ENCODE data around the gene GALR2.
"Not testable (repeated sequence)": the region's sequence is repeated elsewhere in the genome, so short reads cannot be mapped to it uniquely, and the experiment has no call there.

GALR2 gene

GRCh38 chr17:76076765-76077583, 2.4 kb downstream of the GALR2 start:
- H3K9me3 ChIP-seq (replicated peaks; ENCODE audit: low read length) = no peaks in the 10 kb centered on the region
- no peak overlapping the region for H3K4me3 ChIP-seq (ENCODE audit: low read length)
- no peaks in the 10 kb centered on the region for H3K4me1 ChIP-seq (ENCODE audit: control insufficient read depth, insufficient read depth, low read length)
- no peak overlapping the region for H3K9ac ChIP-seq (ENCODE audit: low read depth, low read length)
- H3K4me2 ChIP-seq (ENCODE audit: low read length) = no peak overlapping the region
- no peaks in the 10 kb centered on the region for H3K36me3 ChIP-seq (ENCODE audit: insufficient read depth, low read length)
- peaks cover 76% of the 10 kb centered on the region for H3K27me3 ChIP-seq (ENCODE audit: control insufficient read depth, insufficient read depth, low read length)

GRCh38 chr17:76077584-76078110, 3.1 kb downstream of the GALR2 start:
- H3K27me3 ChIP-seq (ENCODE audit: control insufficient read depth, insufficient read depth, low read length) = peaks cover 76% of the 10 kb centered on the region

GRCh38 chr17:76078370-76078769, 3.8 kb downstream of the GALR2 start:
- not testable (repeated sequence) for H3K4me1 ChIP-seq (ENCODE audit: control insufficient read depth, insufficient read depth, low read length); H3K9me3 ChIP-seq (replicated peaks; ENCODE audit: low read length); H3K9ac ChIP-seq (ENCODE audit: low read depth, low read length); H3K4me2 ChIP-seq (ENCODE audit: low read length); H3K36me3 ChIP-seq (ENCODE audit: insufficient read depth, low read length); H3K4me3 ChIP-seq (ENCODE audit: low read length)
- peaks cover 76% of the 10 kb centered on the region for H3K27me3 ChIP-seq (ENCODE audit: control insufficient read depth, insufficient read depth, low read length)

More at GRCh38 chr17:76077584-76078110, 3.1 kb downstream of the GALR2 start:
- Histone ChIP-seq H3K9me3 (replicated peaks; ENCODE audit: low read length) (no peaks in the 10 kb centered on the region), H3K36me3 (ENCODE audit: insufficient read depth, low read length) (no peaks in the 10 kb centered on the region), H3K4me1 (ENCODE audit: control insufficient read depth, insufficient read depth, low read length) (no peaks in the 10 kb centered on the region), H3K4me3 (ENCODE audit: low read length) (no peak overlapping the region), H3K4me2 (ENCODE audit: low read length) (no peak overlapping the region), H3K9ac (ENCODE audit: low read depth, low read length) (no peak overlapping the region)

- Histone ChIP-seq H3K9me3 (replicated peaks; ENCODE audit: low read length) (no peaks in the 10 kb centered on the region), H3K27me3 (ENCODE audit: control insufficient read depth, insufficient read depth, low read length) (peaks cover 72% of the 10 kb centered on the region), H3K9ac (ENCODE audit: low read depth, low read length) (no peak within 1 kb of the TSS), H3K36me3 (ENCODE audit: insufficient read depth, low read length) (peaks cover 11% of the 10 kb centered on the region), H3K4me1 (ENCODE audit: control insufficient read depth, insufficient read depth, low read length) (no peaks in the 10 kb centered on the region), H3K4me3 (ENCODE audit: low read length) (no peak within 1 kb of the TSS), H3K4me2 (ENCODE audit: low read length) (no peak within 1 kb of the TSS)
Observed at GRCh38 chr17:76078860-76079534, 4.4 kb downstream of the GALR2 start, which contains the start of gene ZACN. ZACN (plus strand) TSS chr17:76079182; CDS start chr17:76079265, 83 bp downstream.

- Histone ChIP-seq H3K9ac (ENCODE audit: low read depth, low read length) (no peak overlapping the region), H3K4me3 (ENCODE audit: low read length) (no peak overlapping the region), H3K4me2 (ENCODE audit: low read length) (no peak overlapping the region), H3K36me3 (ENCODE audit: insufficient read depth, low read length) (peaks cover 16% of the 10 kb centered on the region), H3K27me3 (ENCODE audit: control insufficient read depth, insufficient read depth, low read length) (peaks cover 66% of the 10 kb centered on the region), H3K4me1 (ENCODE audit: control insufficient read depth, insufficient read depth, low read length) (no peaks in the 10 kb centered on the region), H3K9me3 (replicated peaks; ENCODE audit: low read length) (no peaks in the 10 kb centered on the region)
Observed at GRCh38 chr17:76079535-76079955, 5.0 kb downstream of the GALR2 start.

GRCh38 chr17:76079956-76080767, 5.6 kb downstream of the GALR2 start:
- H3K4me3 ChIP-seq (ENCODE audit: low read length) = no peak overlapping the region
- H3K36me3 ChIP-seq (ENCODE audit: insufficient read depth, low read length) = peaks cover 22% of the 10 kb centered on the region
- no peak overlapping the region for H3K4me2 ChIP-seq (ENCODE audit: low read length)
- H3K9ac ChIP-seq (ENCODE audit: low read depth, low read length) = no peak overlapping the region
- no peaks in the 10 kb centered on the region for H3K4me1 ChIP-seq (ENCODE audit: control insufficient read depth, insufficient read depth, low read length)
- no peaks in the 10 kb centered on the region for H3K9me3 ChIP-seq (replicated peaks; ENCODE audit: low read length)
- peaks cover 60% of the 10 kb centered on the region for H3K27me3 ChIP-seq (ENCODE audit: control insufficient read depth, insufficient read depth, low read length)

- no peak overlapping the region for H3K4me2 ChIP-seq (ENCODE audit: low read length)
- H3K4me1 ChIP-seq (ENCODE audit: control insufficient read depth, insufficient read depth, low read length) = no peaks in the 10 kb centered on the region
- H3K4me3 ChIP-seq (ENCODE audit: low read length) = no peak overlapping the region
- peaks cover 54% of the 10 kb centered on the region for H3K27me3 ChIP-seq (ENCODE audit: control insufficient read depth, insufficient read depth, low read length)
- no peak overlapping the region for H3K9ac ChIP-seq (ENCODE audit: low read depth, low read length)
- peaks cover 29% of the 10 kb centered on the region for H3K36me3 ChIP-seq (ENCODE audit: insufficient read depth, low read length)
- no peaks in the 10 kb centered on the region for H3K9me3 ChIP-seq (replicated peaks; ENCODE audit: low read length)
Observed at GRCh38 chr17:76080768-76081287, 6.2 kb downstream of the GALR2 start.

GRCh38 chr17:76081295-76082210, 7.0 kb downstream of the GALR2 start:
- Histone ChIP-seq H3K9me3 (replicated peaks; ENCODE audit: low read length) (no peaks in the 10 kb centered on the region), H3K4me2 (ENCODE audit: low read length) (no peak overlapping the region), H3K9ac (ENCODE audit: low read depth, low read length) (no peak overlapping the region), H3K4me1 (ENCODE audit: control insufficient read depth, insufficient read depth, low read length) (no peaks in the 10 kb centered on the region), H3K27me3 (ENCODE audit: control insufficient read depth, insufficient read depth, low read length) (peaks cover 46% of the 10 kb centered on the region), H3K36me3 (ENCODE audit: insufficient read depth, low read length) (peaks cover 36% of the 10 kb centered on the region), H3K4me3 (ENCODE audit: low read length) (no peak overlapping the region)

- Histone ChIP-seq H3K9ac (ENCODE audit: low read depth, low read length) (no peak overlapping the region), H3K9me3 (replicated peaks; ENCODE audit: low read length) (no peaks in the 10 kb centered on the region), H3K4me2 (ENCODE audit: low read length) (no peak overlapping the region), H3K4me3 (ENCODE audit: low read length) (no peak overlapping the region), H3K4me1 (ENCODE audit: control insufficient read depth, insufficient read depth, low read length) (no peaks in the 10 kb centered on the region), H3K36me3 (ENCODE audit: insufficient read depth, low read length) (peaks cover 46% of the 10 kb centered on the region), H3K27me3 (ENCODE audit: control insufficient read depth, insufficient read depth, low read length) (peaks cover 36% of the 10 kb centered on the region)
Observed at GRCh38 chr17:76082326-76083251, 8.0 kb downstream of the GALR2 start.

All from skeletal muscle satellite cell (primary cell).